PC-9 (cell line): ENCODE measurements around the gene TTLL9. TPM values are rescaled to one million over a fixed set of nuclear protein-coding genes. Genes with fewer than 3 reads are reported as not detected.

Source experiments
- BruUV-seq: library from RNA; stranded (reverse); fragments of 400-500 nt; replicated peaks from 2 replicates; lab custom pipeline; 2021; lab: Mats Ljungman, UMichigan
- CTCF ChIA-PET: fragments of 300-600 bp; sonication (Branson Sonifier 250); formaldehyde crosslinking; loops from one replicate; lab custom pipeline; 2022; ENCODE audit warnings: antibody characterized with exemption; lab: Charles Lee
- POLR2A ChIA-PET: fragments of 300-600 bp; sonication (Branson Sonifier 250); formaldehyde crosslinking; loops from one replicate; lab custom pipeline; 2022; ENCODE audit warnings: antibody characterized with exemption; ENCODE audit not compliant: unreplicated experiment; lab: Charles Lee
- DNase-seq, 2 experiments: peaks; one replicate each; pipeline versions ENCODE4 v3.0.0 to v3.0.0-alpha.2; 2015 to 2022; ENCODE audit warnings: mixed read lengths in 1 of 2
- H2AFZ ChIP-seq: fragments of 200-600 bp; sonication (generic); 2 replicates; pipeline ENCODE4 v1.8.1; 2017; ENCODE audit warnings: antibody characterized with exemption
- H3F3A ChIP-seq: fragments of 200-600 bp; sonication (generic); 2 replicates; pipeline ENCODE4 v1.8.1; 2017; ENCODE audit warnings: antibody characterized with exemption, mild to moderate bottlenecking, low read depth; ENCODE audit not compliant: insufficient read depth
- H3K27ac ChIP-seq: fragments of 200-600 bp; sonication (generic); 2 replicates; pipeline ENCODE4 v1.6.1; 2016; ENCODE audit warnings: mixed run types
- H3K27me3 ChIP-seq: fragments of 200-600 bp; sonication (generic); 2 replicates; pipeline ENCODE4 v1.6.1; 2016; ENCODE audit warnings: low read depth, mixed run types; ENCODE audit not compliant: insufficient read depth
- H3K36me3 ChIP-seq: fragments of 200-600 bp; sonication (generic); 2 replicates; pipeline ENCODE4 v1.6.1; 2016; ENCODE audit warnings: low read depth, mixed run types
- H3K4me1 ChIP-seq: fragments of 200-600 bp; sonication (generic); replicated peaks from 2 replicates; pipeline ENCODE4 v1.6.1; 2016; ENCODE audit warnings: mixed run types; ENCODE audit not compliant: insufficient read depth
- H3K4me2 ChIP-seq: fragments of 200-600 bp; sonication (generic); 2 replicates; pipeline ENCODE4 v1.6.1; 2017; ENCODE audit warnings: mixed run types
- H3K4me3 ChIP-seq: fragments of 200-600 bp; sonication (generic); 2 replicates; pipeline ENCODE4 v1.6.1; 2016; ENCODE audit warnings: mixed run types
- H3K79me2 ChIP-seq: fragments of 200-600 bp; sonication (generic); 2 replicates; pipeline ENCODE4 v1.6.1; 2017; ENCODE audit warnings: low read depth, mixed run types
- H3K9me2 ChIP-seq: fragments of 200-600 bp; sonication (generic); 2 replicates; pipeline ENCODE4 v1.8.1; 2017; ENCODE audit warnings: mild to moderate bottlenecking; ENCODE audit not compliant: insufficient read depth
- H3K9me3 ChIP-seq: fragments of 200-600 bp; sonication (generic); 2 replicates; pipeline ENCODE4 v1.8.1; 2016; ENCODE audit warnings: low read depth; ENCODE audit not compliant: insufficient read depth
- H4K20me1 ChIP-seq: fragments of 200-600 bp; sonication (generic); 2 replicates; pipeline ENCODE4 v1.8.1; 2017; ENCODE audit not compliant: insufficient read depth
- EZH2 ChIP-seq: fragments of 200-600 bp; sonication (generic); IDR thresholded peaks from 2 replicates; pipeline ENCODE4 v1.8.0; 2017; ENCODE audit warnings: antibody characterized with exemption, low read depth
- intact Hi-C: fragments of 100-400 bp; cut with micrococcal nuclease; formaldehyde crosslinking; loops from one replicate; pipeline ENCODE4 v1.10.0; 2022; ENCODE audit not compliant: unreplicated experiment
- total RNA-seq: library from RNA; stranded (reverse); gene quantifications from 2 replicates; pipeline ENCODE4 v1.2.3, GENCODE V29; 2021
- TF ChIP-seq, protein P1 (sequence below): fragments of 200-600 bp; sonication (generic); conservative IDR thresholded peaks from 2 replicates; pipeline ENCODE4 v1.6.1; 2017; ENCODE audit warnings: mixed run types, antibody characterized with exemption, mild to moderate bottlenecking, moderate library complexity

The TTLL9 gene
- total RNA-seq, 1 experiment from 2014 or later: 1.8 TPM

- no peak overlapping the region for H3K27ac ChIP-seq
Observed at GRCh38 chr20:31829731-31830130, 40.7 kb upstream of the TTLL9 start.

DNA sequence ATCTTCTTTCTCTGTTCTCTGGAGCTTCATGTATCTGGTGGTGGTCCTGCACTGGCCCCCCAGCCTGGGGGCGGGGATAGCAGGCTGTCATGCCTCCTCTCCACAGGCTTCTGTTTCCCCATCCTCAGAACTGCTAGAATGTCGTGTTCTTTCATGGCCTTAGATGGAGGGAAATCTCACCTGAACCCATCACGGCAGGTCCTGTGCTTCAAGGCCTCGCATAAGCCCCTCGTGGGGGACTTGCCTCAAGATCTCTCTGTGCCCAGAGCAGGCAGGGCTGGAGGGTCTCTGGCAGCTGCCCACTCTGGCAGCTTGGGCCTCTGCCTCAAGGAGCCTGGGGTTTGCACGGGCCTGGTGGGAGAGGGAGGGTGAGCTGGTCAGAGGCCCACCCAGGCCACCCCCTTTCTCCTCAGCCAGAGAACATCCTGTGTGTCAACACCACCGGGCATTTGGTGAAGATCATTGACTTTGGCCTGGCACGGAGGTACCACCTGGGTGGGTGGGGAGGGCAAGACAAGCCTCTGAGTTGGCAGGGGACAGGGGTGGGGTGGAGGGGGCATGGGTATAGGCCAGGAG, 39.9 kb upstream of the TTLL9 start:
- H3K4me1 ChIP-seq: peaks cover 1% of the 10 kb centered on the region; the same call in 1 of the 2 replicates
- no TSS peak for BruUV-seq
- H3K27ac ChIP-seq: no peak overlapping the region
- TF ChIP-seq, protein P1, sequence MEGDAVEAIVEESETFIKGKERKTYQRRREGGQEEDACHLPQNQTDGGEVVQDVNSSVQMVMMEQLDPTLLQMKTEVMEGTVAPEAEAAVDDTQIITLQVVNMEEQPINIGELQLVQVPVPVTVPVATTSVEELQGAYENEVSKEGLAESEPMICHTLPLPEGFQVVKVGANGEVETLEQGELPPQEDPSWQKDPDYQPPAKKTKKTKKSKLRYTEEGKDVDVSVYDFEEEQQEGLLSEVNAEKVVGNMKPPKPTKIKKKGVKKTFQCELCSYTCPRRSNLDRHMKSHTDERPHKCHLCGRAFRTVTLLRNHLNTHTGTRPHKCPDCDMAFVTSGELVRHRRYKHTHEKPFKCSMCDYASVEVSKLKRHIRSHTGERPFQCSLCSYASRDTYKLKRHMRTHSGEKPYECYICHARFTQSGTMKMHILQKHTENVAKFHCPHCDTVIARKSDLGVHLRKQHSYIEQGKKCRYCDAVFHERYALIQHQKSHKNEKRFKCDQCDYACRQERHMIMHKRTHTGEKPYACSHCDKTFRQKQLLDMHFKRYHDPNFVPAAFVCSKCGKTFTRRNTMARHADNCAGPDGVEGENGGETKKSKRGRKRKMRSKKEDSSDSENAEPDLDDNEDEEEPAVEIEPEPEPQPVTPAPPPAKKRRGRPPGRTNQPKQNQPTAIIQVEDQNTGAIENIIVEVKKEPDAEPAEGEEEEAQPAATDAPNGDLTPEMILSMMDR: no peak
- no peak for TF ChIP-seq EZH2
- H3K9me3 ChIP-seq: no peaks in the 10 kb centered on the region
- H3K4me2 ChIP-seq: no peak overlapping the region
- intact Hi-C loops: loop anchor here (10.0 kb wide), 1 partner anchor 654 kb away; no protein-coding TSS in a partner anchor
- H3K36me3 ChIP-seq: no peaks in the 10 kb centered on the region
- ChIA-PET CTCF (no interaction called here), POLR2A (no interaction called here)
- H3K9me2 ChIP-seq: no peaks in the 10 kb centered on the region
- H3K79me2 ChIP-seq: no peaks in the 10 kb centered on the region
- H2AFZ ChIP-seq: no peak overlapping the region
- DNase-seq: no peak
- H3K4me3 ChIP-seq: no peak overlapping the region
- peaks cover 3% of the 10 kb centered on the region; the same call in 1 of the 2 replicates for H3F3A ChIP-seq
- no peaks in the 10 kb centered on the region for H4K20me1 ChIP-seq
- H3K27me3 ChIP-seq: no peaks in the 10 kb centered on the region

More at GRCh38 chr20:31829731-31830130, 40.7 kb upstream of the TTLL9 start:
- no TSS peak for BruUV-seq
- Histone ChIP-seq H3F3A (no peaks in the 10 kb centered on the region), H2AFZ (no peak overlapping the region), H3K9me3 (no peaks in the 10 kb centered on the region), H3K36me3 (no peaks in the 10 kb centered on the region), H3K79me2 (no peaks in the 10 kb centered on the region), H3K4me3 (no peak overlapping the region), H3K27me3 (no peaks in the 10 kb centered on the region), H3K4me2 (no peak overlapping the region), H3K4me1 (no peaks in the 10 kb centered on the region), H3K9me2 (no peaks in the 10 kb centered on the region), H4K20me1 (no peaks in the 10 kb centered on the region)
- TF ChIP-seq EZH2: no peak
- TF ChIP-seq, protein P1: no peak
- ChIA-PET POLR2A (no interaction called here), CTCF (no interaction called here)
- intact Hi-C loops: loop anchor here (10.0 kb wide), 1 partner anchor 655 kb away; no protein-coding TSS in a partner anchor
- DNase-seq: no peak

DNA sequence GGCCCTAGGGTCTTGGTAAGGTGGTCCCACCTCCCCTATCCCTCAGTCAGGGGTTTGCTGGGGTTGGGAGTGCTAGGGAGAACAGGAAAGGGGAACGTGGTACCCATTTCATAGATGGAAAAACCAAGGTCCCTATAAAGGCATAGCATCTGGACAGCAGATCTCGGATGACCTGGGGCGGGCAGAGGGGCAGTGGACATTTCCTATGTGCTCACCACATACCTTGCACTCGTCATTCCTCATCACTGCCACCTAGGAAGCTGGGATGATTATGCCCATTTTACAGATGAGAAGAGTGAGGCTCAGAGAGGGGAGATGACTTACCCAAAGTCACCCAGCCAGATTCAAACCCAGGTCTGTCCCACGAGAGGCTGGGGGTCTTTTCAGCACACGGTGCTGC, 39.2 kb upstream of the TTLL9 start:
- H2AFZ ChIP-seq: no peak overlapping the region
- H3K4me3 ChIP-seq: no peak overlapping the region
- H3K9me2 ChIP-seq: no peaks in the 10 kb centered on the region
- no peaks in the 10 kb centered on the region for H3K79me2 ChIP-seq
- no peaks in the 10 kb centered on the region for H3K27me3 ChIP-seq
- no peak overlapping the region for H3K4me2 ChIP-seq
- intact Hi-C loops: loop anchor here (10.0 kb wide), 1 partner anchor 654 kb away; no protein-coding TSS in a partner anchor
- H3K4me1 ChIP-seq: peaks cover 8% of the 10 kb centered on the region
- H3K9me3 ChIP-seq: no peaks in the 10 kb centered on the region
- H4K20me1 ChIP-seq: no peaks in the 10 kb centered on the region
- no peak overlapping the region for H3K27ac ChIP-seq
- DNase-seq: no peak
- H3K36me3 ChIP-seq: no peaks in the 10 kb centered on the region
- TF ChIP-seq, protein P1: no peak
- TF ChIP-seq EZH2: no peak
- BruUV-seq: no TSS peak
- H3F3A ChIP-seq: peaks cover 6% of the 10 kb centered on the region; the same call in 1 of the 2 replicates
- ChIA-PET CTCF (no interaction called here), POLR2A (no interaction called here)
